ENCODE data around the gene FGF14. TPM values are rescaled to one million over a fixed set of nuclear protein-coding genes. Genes with fewer than 3 reads are reported as not detected.

Gene FGF14
- total RNA-seq, 4 donors from 2014 or later: 0.28 to 2.3 (median 0.35) TPM; not detected in 1

GRCh38 chr13:101949681-101950080, 452.2 kb downstream of the FGF14 start:
- Histone ChIP-seq H3K27me3 (no peaks in the 10 kb centered on the region), H3K4me1 (no peaks in the 10 kb centered on the region), H3K9me3 (no peaks in the 10 kb centered on the region), H3K4me3 (no peak overlapping the region), H3K27ac (no peak overlapping the region), H3K36me3 (no peaks in the 10 kb centered on the region)
- no peak for TF ChIP-seq CTCF (IDR thresholded peaks at IDR 0.05)
- no peak for TF ChIP-seq POLR2A (IDR thresholded peaks at IDR 0.05)
- DNase-seq: no peak

GRCh38 chr13:101946401-101946800, 455.4 kb downstream of the FGF14 start:
- Histone ChIP-seq H3K27me3 (no peaks in the 10 kb centered on the region), H3K36me3 (no peaks in the 10 kb centered on the region), H3K4me1 (no peaks in the 10 kb centered on the region), H3K4me3 (no peak overlapping the region), H3K27ac (no peak overlapping the region), H3K9me3 (no peaks in the 10 kb centered on the region)
- TF ChIP-seq CTCF (IDR thresholded peaks at IDR 0.05) (no peak), POLR2A (IDR thresholded peaks at IDR 0.05) (no peak)
- DNase-seq: no peak

GRCh38 chr13:101945435-101945834, 456.4 kb downstream of the FGF14 start:
- Histone ChIP-seq H3K4me1 (no peaks in the 10 kb centered on the region), H3K27me3 (no peaks in the 10 kb centered on the region), H3K27ac (no peak overlapping the region), H3K36me3 (no peaks in the 10 kb centered on the region), H3K9me3 (no peaks in the 10 kb centered on the region), H3K4me3 (no peak overlapping the region)
- TF ChIP-seq CTCF (IDR thresholded peaks at IDR 0.05): no peak
- TF ChIP-seq POLR2A (IDR thresholded peaks at IDR 0.05): no peak
- no peak for DNase-seq

- H3K27ac ChIP-seq: no peak overlapping the region
- H3K27me3 ChIP-seq: no peaks in the 10 kb centered on the region
- H3K4me1 ChIP-seq: no peaks in the 10 kb centered on the region
- no peaks in the 10 kb centered on the region for H3K9me3 ChIP-seq
- DNase-seq: no peak
- TF ChIP-seq POLR2A (IDR thresholded peaks at IDR 0.05): no peak
- no peak for TF ChIP-seq CTCF (IDR thresholded peaks at IDR 0.05)
- H3K36me3 ChIP-seq: no peaks in the 10 kb centered on the region
- no peak overlapping the region for H3K4me3 ChIP-seq
Measured at GRCh38 chr13:101944521-101944920, 457.3 kb downstream of the FGF14 start.

GRCh38 chr13:101942535-101943157, 459.2 kb downstream of the FGF14 start:
- Histone ChIP-seq H3K27me3 (no peaks in the 10 kb centered on the region), H3K36me3 (no peaks in the 10 kb centered on the region), H3K9me3 (no peaks in the 10 kb centered on the region), H3K27ac (no peak overlapping the region), H3K4me3 (no peak overlapping the region), H3K4me1 (no peaks in the 10 kb centered on the region)
- DNase-seq: no peak
- TF ChIP-seq CTCF (IDR thresholded peaks at IDR 0.05): no peak

GRCh38 chr13:101942038-101942437, 459.8 kb downstream of the FGF14 start:
- H3K4me3 ChIP-seq: no peak overlapping the region
- no peaks in the 10 kb centered on the region for H3K27me3 ChIP-seq
- TF ChIP-seq POLR2A (IDR thresholded peaks at IDR 0.05): no peak
- TF ChIP-seq CTCF (IDR thresholded peaks at IDR 0.05): peak in 5 of 6 experiments; percentile 29 to 70 (median 63)
- no peaks in the 10 kb centered on the region for H3K4me1 ChIP-seq
- DNase-seq: no peak
- no peaks in the 10 kb centered on the region for H3K9me3 ChIP-seq
- no peak overlapping the region for H3K27ac ChIP-seq
- H3K36me3 ChIP-seq: no peaks in the 10 kb centered on the region

Measured in Peyer's patch (tissue), 4 donors.